Forelimb muscle (tissue), 1 donor: Measurements from ENCODE around the gene ADCY9. TPM values are rescaled to one million over a fixed set of nuclear protein-coding genes. Genes with fewer than 3 reads are reported as not detected.
A peak's percentile ranks its signal among the peaks of the same experiment; 100 is the strongest.
"Not testable (repeated sequence)": the region's sequence is repeated elsewhere in the genome, so short reads cannot be mapped to it uniquely, and the experiment has no call there.

Experiments
- DNase-seq: peaks from one replicate; pipeline ENCODE4 v3.0.0-alpha.2; 2013; ENCODE audit warnings: low read depth
- polyA plus RNA-seq: library from polyadenylated mRNA; unstranded; fragments of 120-200 nt; gene quantifications from one replicate; pipeline ENCODE4 v1.2.1, GENCODE V29; 2013; ENCODE audit not compliant: insufficient read length

The ADCY9 gene
- polyA plus RNA-seq, 1 donor: 14.3 TPM

DNA sequence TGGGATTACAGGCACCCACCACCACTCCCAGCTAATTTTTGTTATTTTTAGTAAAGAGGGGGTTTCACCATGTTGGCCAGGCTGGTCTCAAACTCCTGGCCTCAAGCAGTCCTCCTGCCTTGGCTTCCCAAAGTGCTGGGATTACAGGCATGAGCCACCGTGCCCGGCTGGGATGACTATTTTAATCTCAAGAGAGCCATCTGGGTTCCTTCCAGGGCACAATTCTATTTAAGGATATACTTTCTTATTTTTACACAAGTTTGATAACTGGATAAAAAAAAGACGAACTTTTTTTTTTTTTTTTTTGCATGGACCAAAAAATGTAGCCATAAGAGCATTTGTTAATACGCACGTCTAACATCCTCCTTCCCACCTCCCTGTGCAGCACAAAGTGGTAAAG is 164.9 kb downstream of the ADCY9 start:
- DNase-seq: not testable (repeated sequence)

DNA sequence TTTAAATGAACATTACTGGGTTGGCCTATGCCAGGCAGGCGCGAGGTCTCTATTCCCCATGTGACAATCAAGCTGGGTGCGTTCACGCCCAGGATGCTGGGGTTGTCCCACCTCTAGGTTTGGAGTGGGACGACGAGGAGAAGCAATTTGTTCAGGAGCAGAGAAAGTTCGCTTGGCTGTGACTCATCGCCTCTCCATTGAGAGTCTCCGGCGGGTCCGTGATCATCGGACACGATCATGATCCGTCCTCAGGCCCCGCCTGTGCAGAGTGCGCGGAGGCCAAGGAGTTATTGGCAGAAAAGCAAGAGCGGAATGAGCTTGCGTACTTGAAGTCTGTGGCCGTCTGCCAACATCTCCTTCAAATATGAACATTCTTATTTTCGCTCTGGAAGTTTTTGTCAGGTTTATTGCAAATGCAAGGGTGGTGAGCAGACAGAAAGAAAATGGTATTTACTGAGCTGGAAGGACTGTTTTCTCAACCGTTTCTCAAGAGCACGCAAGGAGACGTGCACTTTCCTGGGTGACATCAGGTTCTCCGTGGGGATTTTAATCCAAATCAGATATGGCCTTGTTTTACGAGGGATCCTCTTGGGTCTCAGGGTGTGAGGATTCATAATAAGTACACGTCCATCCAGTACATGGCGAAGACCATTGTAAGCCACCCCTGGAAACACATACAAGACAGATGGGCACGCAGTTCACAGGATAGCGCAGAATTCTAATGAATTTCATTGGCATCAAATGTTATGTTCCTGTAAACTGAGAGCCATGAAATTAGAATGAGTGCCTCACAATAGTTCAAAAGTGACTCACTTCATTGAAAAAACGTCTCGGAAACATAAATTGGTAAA is 165.7 kb downstream of the ADCY9 start:
- DNase-seq: peak; percentile 98

DNA sequence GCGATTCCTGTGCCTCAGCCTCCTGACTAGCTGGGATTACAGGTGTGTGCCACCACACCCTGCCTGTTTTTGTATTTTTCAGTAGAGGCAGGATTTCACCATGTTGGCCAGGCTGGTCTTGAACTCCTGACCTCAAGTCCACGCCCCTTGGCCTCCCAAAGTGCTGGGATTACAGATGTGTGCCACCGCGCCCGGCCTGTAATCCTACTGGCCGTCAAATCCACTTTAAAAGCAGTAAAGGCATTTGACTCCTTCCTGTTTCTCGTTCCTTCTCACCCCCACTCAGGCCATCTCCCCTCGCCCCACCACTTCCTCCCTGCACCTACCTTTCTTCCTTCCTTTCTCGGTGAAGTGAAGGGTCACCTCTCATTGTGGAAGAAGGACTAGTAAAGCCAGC is 166.3 kb downstream of the ADCY9 start:
- no peak for DNase-seq

DNA sequence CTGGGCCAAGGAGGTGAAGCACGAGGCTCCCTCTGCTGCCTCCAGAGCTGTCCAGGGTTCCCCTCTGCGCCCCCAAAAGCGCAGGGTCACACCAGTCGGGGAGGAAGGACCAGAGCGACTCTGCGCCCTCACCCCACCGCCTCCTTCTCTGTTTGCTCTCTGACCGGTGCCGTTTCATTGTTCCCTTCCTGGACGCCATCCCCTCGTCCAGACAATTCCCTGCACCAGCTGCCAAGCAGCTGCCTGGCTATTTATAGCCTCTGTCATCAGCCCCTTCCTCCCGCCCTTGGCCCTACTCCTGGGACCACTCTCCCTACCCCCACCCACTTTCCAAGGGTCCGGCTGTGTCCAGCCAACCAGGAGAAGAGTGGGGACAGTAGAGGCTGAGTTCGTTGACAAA is 167.0 kb downstream of the ADCY9 start:
- no peak for DNase-seq

DNA sequence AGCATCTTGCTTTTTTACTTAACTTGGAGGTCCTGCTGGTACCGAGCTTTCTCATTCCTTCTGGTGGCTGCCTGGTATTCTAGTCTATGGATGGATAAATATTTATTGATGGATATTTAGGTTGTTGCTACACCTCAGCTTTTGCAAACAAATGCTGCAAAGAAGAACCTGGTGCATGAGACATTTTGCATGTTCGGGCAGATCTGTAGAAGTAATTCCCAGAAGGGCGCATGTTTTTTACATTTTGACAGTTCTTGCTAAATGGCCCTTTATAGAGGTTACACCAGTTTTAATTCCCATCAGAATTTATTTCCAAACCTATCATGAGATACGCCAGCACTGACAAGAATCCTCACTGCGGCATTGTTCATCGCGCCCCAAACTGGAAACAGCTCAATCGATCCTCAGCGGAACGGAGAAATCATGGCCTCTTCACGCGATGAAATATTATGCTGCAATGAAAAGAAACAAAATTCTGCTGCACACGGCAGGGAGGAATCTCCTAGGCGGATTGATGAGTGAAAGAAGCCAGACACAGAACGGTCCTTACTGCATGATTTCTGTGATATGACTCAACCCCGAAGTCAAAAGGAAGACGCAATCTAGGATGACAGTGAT is 167.8 kb downstream of the ADCY9 start:
- no peak for DNase-seq

DNA sequence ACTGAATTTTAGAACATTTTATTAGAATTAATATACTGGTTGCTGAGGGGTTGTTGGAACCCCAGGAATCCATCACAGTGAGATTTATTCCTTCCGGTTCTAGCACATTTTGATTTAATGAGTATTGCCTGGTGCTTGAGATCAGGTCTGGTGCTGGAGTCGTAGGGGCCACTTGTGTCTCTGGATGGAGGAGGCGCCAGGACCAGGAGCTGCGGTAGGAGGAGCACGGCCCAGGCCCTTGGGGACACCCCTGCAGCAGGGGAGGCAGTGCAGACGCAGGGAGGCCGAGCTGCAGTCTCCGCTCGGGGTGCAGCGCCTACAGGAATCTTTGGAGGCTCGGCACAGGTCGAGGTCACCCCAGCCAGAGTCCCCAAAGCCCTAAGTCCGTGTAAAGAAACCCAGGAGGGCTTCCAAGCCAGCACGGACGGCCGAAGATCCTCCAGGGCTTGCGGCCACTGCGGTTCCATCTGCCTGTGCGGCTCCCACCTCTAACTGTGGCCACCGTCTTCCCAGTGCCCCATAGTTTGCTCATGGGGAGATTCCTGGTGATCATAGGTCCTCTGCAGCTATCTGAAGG is 169.6 kb downstream of the ADCY9 start:
- DNase-seq: no peak

DNA sequence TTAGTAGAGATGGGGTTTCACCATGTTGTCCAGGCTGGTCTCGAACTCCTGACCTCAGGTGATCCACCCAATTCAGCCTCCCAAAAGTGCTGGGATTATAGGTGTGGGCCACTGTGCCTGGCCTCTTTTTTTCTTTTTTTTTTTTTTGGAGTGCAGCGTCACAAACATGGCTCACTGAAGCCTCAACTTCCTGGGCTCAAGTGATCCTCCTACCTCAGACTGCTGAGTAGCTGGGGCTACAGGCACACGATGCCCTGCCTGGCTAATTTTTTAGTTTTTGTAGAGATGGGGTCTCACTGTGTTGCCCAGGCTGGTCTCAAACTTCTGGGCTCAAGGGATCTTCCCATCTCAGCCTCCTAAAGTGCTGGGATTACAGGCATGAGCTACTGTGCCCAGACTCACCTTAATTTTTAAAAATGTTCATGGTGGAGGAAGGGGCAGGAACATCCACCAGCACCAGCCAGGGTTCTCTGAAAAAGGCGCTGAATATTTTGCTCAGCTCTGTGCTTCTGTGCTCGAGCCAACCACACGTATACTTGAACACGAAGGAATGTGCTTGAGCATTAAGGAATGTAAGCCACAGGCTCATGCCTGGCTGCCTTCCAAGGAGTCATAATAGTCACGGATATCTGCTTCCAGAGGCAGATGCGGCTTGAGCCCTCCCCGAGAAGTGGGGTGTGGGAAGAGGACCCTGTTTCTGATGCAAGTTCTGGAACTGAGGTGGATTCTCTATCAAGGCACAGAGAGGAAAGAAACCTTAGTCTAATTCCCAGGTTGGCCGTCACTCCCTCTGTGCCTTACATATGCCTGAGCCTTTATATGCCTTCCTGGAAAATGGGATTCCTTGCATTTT is 170.3 kb downstream of the ADCY9 start:
- no peak for DNase-seq

DNA sequence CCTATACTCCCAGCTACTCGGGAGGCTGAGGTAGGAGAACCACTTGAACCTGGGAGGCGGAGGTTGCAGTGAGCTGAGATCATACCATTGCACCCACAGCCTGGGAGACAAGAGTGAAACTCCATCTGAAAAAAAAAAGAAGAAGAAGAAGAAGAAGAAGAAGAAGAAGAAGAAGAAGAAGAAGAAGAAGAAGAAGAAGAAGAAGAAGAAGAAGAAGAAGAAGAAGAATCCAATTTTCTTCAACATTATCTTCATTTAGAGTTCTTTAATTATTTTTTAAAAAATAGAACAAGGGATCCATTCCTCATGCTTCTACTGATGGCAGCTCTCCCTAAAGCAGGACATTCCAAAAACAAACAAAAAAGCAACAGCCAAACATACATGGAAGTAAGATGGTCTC is 171.8 kb downstream of the ADCY9 start:
- not testable (repeated sequence) for DNase-seq

DNA sequence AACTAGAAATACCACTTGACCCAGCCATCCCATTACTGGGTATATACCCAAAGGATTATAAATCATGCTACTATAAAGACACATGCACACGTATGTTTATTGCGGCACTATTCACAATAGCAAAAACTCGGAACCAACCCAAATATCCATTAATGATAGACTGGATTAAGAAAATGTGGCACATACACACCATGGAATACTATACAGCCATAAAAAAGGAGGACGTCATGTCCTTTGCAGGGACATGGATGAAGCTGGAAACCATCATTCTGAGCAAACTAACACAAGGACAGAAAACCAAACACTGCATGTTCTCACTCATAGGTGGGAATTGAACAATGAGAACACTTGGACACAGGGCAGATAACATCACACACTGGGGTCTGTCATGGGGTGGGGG is 174.1 kb downstream of the ADCY9 start:
- not testable (repeated sequence) for DNase-seq

DNA sequence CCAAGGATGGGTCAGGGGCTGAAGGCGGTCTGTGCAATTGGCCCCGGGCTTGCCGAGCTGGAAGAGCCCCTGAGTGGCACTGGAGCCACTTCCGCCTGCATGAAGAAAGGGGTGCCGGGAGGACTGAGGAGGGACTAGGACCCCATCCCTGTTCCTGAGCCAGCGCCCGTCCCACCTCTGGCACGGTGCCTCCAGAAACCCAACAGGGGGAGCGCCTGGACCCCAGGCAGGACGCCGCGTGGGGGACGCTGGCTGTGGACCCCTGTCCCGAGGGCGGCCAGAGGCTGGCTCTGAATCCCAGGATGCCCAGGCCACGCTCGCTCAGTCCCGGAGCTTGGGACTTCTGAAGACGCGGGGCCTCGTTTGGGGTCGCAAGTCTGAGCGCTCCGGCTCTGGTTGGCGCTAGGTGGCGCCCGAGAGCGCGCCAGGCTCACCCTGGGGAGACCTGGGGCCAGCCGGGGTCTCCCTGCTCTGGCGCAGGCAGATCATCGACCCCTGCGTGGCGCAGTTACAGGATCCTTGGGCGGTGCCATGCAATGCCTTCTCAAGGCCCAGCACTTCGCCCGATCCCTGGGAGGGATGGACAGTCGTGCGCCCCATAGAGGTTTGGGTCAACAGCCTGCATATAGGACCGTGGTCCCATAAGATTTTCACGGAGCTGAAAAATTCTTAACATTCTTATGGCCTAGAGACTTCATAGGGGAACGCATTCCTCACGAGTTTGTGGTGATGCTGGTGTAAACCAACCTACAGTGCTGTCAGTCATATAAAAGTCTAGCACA is 177.2 kb downstream of the ADCY9 start:
- DNase-seq: no peak

DNA sequence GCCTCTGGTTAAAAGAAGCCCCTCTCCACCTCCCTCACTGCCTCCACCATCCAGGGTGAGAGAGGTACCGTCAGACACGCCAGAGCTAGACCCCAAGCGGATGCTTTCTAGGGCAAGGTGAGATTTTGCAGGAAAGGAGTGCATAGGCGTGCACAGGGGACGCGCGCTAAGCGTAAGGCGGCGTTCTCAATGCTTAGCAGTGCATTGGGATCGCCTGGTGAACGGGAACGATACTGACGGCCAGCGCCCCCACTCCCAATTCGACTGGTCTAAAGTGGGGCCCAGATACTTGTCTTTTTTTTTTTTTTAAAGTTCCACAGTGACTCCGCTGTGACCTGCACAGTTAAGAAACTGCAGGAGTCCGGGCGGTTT is 177.8 kb downstream of the ADCY9 start:
- no peak for DNase-seq

DNA sequence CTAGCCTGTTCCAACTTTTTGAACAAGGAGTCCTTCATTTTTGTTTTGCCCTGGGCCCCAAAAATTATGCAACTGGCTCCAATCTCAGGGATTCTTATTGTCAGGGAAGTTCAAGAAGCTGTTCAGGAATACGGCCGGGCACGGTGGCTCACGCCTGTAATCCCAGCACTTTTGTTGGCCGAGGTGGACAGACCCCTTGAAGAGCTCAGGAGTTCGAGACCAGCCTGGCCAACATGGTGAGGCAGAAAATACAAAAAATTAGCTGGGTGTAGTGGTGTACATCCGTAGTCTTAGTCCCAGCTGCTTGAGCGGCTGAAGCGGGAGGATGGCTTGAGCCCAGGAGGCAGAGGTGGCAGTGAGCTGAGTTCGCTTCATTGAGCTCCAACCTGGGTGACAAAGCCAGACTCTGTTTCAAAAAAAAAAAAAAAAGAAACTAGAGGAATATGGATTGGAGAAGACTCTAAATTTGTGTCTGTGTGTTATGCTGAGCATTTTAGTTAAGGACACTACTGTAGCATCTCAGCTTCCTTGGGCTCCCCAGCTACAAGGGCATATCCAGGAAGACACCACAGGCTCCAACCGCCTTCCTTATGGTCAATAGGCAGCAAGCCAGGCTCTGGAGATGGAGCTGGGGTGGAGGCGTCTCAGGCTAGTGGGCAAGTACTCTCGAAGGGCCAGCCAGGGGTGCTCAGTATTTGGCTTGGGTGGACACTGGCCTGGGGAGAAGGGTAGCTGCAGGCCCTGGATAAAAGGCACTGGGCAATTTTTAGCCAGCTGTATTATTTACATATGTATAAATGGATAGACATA is 179.0 kb downstream of the ADCY9 start:
- no peak for DNase-seq

DNA sequence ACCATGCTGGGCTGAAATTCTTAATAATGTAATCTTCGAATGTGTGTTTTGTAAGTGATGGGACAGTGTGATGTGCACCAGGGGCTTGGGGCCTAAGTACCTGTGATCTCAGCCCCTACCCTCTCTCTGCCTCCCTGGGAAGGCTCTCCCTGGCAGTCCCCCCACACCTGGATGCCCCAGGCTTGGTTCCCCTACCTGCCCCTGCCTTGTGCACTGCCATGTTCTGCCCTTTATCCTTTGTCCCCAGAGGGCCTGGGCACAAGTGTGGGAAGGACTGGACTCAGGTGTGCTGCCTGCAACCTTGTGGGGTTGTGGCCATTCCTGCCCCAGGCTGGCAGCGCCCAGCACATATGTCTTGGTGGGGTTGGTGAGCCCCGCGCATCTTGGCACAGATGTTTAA is 180.3 kb downstream of the ADCY9 start:
- no peak for DNase-seq

DNA sequence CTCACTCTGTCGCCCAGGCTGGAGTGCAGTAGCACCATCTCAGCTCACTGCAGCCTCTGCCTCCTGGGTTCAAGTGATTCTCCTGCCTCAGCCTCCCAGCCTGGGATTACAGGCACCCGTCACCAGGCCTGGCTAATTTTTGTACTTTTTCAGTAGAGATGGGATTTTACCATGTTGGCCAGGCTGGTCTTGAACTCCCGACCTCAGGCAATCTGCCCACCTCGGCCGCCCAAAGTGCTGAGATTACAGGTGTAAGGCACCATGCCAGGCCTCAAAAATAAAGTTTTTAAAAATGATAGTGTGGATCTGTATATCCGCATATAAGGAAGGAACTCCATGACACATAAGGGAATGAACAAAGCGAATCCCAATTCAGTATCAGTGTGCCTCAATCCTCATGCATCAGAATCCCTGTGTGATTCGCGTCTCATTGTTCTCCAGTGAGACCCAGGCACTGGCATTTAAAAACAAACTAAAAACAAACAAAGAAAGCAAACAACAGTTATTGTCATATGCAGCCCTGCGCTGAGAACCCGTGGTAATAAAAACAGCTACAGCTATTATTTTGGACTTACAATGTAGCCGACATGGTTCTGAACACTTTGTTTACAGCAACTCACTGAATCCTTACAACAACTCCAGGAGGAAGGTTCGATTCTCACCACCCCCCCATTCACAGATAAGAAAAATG is 181.6 kb downstream of the ADCY9 start:
- no peak for DNase-seq

DNA sequence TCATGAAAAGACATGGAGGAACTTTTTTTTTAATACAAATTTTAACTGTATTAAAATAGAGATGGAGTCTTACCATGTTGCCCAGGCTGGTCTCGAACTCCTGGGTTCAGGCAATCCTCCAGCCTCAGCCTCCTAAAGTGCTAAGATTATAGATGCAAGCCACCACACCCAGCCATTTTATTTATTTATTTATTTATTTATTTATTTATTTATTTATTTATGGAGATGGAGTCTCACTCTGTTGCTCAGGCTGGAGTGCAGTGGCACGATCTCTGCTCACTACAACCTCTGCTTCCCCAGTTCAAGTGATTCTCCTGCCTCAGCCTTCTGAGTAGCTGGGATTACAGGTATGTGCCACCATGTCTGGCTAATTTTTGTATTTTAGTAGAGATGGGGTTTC is 189.1 kb downstream of the ADCY9 start:
- DNase-seq: not testable (repeated sequence)

DNA sequence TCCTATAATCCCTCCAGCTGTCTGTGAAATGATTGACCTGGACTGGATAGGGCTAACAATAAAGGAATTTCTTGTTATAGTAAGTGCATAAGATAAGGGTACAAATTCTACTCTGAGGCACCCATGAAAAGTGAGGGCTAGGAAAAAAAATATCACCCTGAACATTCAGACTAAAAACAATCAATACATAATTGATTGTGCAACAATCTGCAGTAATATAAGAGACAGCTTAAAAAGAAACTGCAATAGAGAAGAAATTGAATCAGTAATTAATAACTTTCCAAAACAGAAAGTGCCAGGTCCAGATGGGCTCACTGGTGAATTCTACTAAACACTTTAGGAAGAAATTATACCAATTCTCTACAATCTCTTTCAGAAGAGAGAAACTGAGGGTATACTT is 191.5 kb downstream of the ADCY9 start:
- no peak for DNase-seq

DNA sequence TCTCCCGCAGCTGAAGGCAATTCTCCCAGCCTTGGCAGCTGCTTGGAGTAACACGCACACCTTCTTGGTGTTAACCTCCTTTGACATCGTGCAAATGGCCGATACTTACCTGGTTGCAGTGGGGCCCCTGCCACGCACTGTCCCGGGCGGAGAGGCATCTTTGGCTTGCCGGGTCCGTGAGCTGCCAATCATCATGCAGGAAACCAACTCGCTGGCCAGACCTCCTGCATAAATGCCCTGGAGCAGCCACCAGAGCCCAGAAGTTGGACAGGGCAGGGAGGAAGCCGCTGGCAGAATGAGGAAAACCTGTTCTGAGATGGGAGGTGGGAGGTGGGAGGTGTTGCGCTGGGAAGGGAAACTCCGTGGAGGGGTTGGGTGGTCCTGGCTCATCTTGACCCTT is 194.0 kb downstream of the ADCY9 start:
- DNase-seq: no peak

DNA sequence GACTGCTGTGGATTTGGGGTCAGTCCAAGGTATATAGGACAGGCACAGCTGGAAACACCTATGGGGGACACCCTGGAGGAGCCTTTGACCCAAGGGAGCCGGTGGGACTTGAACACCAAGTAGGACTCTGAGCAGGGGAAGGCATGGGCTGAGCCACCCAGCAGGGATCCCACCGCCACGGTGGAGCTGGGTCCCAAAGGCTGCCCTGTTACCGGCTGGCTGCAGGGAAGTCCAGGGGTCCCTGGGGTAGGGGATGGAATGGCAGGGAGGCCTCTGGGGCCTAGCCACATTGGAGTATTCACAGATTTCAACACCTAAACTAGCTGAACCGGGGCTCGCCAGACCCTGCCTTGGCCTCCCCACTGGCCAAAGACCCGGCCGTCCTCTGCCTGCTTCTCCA is 196.0 kb downstream of the ADCY9 start:
- DNase-seq: no peak

DNA sequence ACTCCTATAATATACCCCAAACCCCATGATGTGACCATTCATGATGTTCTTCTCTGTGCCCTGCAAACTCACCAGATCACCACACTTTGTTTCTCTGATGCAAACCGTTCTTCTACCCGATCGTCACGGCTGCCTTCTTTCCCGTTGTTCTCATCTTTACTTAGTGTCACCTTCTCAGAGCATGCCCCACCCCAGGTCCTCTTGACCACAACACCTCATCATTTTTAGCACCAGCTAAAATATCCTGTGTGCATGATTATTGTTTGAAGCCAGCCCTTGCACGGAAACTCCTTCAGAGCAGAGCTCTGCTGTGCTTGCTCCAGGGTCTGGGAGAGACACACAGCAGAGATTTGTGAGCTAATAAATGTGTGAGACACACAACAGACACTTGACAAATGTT is 196.8 kb downstream of the ADCY9 start:
- DNase-seq: no peak
